Mesothelial cell of epicardium (in vitro differentiated cells): ENCODE results near the gene NCK2. TPM values are rescaled to one million over a fixed set of nuclear protein-coding genes. Genes with fewer than 3 reads are reported as not detected.

Experiments
- DNase-seq, 2 experiments: peaks; one replicate each; pipeline ENCODE4 v3.0.0; 2021; ENCODE audit warnings: low spot score in 2 of 2; ENCODE audit not compliant: unreplicated experiment in 2 of 2
- H3K27ac Mint-ChIP-seq: 2 replicates; pipeline ENCODE4 v1.8.0; 2021; ENCODE audit warnings: mixed read lengths
- H3K27me3 Mint-ChIP-seq: 2 replicates; pipeline ENCODE4 v1.8.0; 2021; ENCODE audit warnings: low read depth, mixed read lengths
- H3K36me3 Mint-ChIP-seq: 2 replicates; pipeline ENCODE4 v1.8.0; 2021; ENCODE audit warnings: mixed read lengths
- H3K4me1 Mint-ChIP-seq: 2 replicates; pipeline ENCODE4 v1.8.0; 2021; ENCODE audit warnings: mixed read lengths
- H3K4me3 Mint-ChIP-seq: 2 replicates; pipeline ENCODE4 v1.8.0; 2021; ENCODE audit warnings: mild to moderate bottlenecking, moderate library complexity, mixed read lengths
- H3K9me3 Mint-ChIP-seq: 2 replicates; pipeline ENCODE4 v1.8.0; 2021; ENCODE audit warnings: mixed read lengths
- CTCF ChIP-seq: fragments of 200-600 bp; sonication (generic); IDR thresholded peaks from one replicate; pipeline ENCODE4 v1.5.0; 2021; ENCODE audit warnings: antibody characterized with exemption; ENCODE audit not compliant: unreplicated experiment
- total RNA-seq: library from RNA; stranded (reverse); gene quantifications from 3 replicates; pipeline ENCODE4 v1.2.1, GENCODE V29; 2021

NCK2 gene
- total RNA-seq, 1 donor from 2014 or later = 59.5 TPM

GRCh38 chr2:105731511-105731910, 13.2 kb upstream of the NCK2 start:
- peaks cover 14% of the 10 kb centered on the region for H3K9me3 Mint-ChIP-seq
- H3K4me1 Mint-ChIP-seq = peaks cover 4% of the 10 kb centered on the region
- TF ChIP-seq CTCF = no peak
- peaks cover 35% of the 10 kb centered on the region for H3K27me3 Mint-ChIP-seq
- no peaks in the 10 kb centered on the region for H3K36me3 Mint-ChIP-seq
- no peak for DNase-seq
- no peak overlapping the region for H3K27ac Mint-ChIP-seq
- no peak overlapping the region for H3K4me3 Mint-ChIP-seq

DNA sequence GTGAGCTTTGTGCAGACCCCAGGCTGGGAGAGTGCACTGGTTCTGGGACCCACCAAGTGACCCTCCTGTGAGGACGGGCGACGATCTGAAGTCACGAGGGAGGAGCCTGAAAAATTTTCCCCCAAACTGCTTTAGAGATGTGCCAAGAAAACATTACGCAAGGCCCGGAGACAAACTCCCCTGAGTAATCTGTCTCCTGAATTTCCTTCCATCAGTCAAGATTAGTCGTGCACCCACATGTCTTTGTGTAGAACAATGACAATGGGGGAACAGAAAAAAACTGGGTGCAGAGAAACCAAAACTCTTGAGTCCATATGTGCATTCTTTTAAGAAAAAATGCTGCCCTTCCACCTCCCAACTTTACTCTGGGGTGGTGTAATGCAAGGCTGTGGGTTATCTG, 12.6 kb upstream of the NCK2 start:
- no peak overlapping the region for H3K4me3 Mint-ChIP-seq
- peaks cover 4% of the 10 kb centered on the region for H3K4me1 Mint-ChIP-seq
- H3K9me3 Mint-ChIP-seq = peaks cover 10% of the 10 kb centered on the region
- H3K27me3 Mint-ChIP-seq = peaks cover 31% of the 10 kb centered on the region
- no peaks in the 10 kb centered on the region for H3K36me3 Mint-ChIP-seq
- peak in 1 of 2 experiments; percentile 21 for DNase-seq
- TF ChIP-seq CTCF = no peak
- H3K27ac Mint-ChIP-seq = no peak overlapping the region

DNA sequence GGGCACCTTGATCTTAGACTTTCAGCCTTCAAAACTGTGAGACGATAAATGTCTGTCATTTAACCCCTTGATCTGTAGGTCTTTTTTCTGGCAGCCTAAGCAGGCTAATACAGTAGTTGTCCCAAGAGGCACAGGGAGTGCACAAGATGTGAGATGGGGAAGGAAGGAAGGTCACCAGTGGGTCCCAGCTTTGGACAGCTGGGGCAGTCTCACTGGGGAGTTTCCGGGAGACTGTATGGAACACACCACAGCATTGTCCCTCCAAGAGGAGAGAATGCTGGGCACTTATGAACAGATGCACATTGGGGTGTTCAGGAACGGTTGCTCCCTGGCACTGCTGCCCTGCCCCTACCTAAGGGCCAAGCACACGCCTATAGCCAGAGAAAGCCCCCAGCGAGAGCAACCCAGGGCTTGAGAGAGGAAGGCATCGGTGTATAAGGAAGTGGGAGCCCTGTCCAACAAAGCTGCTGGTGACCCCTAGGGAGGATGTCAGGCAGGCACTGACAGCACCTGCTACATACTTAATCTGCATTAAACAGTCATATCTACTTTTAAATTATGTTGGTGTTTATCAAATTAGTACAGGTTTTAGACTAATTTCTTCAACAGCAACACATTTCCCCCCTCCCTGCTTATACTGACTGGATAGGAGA, 11.6 kb upstream of the NCK2 start:
- peaks cover 4% of the 10 kb centered on the region for H3K4me1 Mint-ChIP-seq
- TF ChIP-seq CTCF = no peak
- no peak overlapping the region for H3K27ac Mint-ChIP-seq
- H3K36me3 Mint-ChIP-seq = no peaks in the 10 kb centered on the region
- peaks cover 31% of the 10 kb centered on the region for H3K27me3 Mint-ChIP-seq
- no peak for DNase-seq
- H3K4me3 Mint-ChIP-seq = no peak overlapping the region
- H3K9me3 Mint-ChIP-seq = peaks cover 10% of the 10 kb centered on the region

- Mint-ChIP-seq H3K9me3 (peaks cover 10% of the 10 kb centered on the region), H3K4me1 (peaks cover 4% of the 10 kb centered on the region), H3K4me3 (no peak overlapping the region), H3K27me3 (peaks cover 31% of the 10 kb centered on the region), H3K36me3 (no peaks in the 10 kb centered on the region), H3K27ac (no peak overlapping the region)
- DNase-seq = no peak
- TF ChIP-seq CTCF = no peak
These were observed 10.8 kb upstream of the NCK2 start for GRCh38 chr2:105733875-105734274.

DNA sequence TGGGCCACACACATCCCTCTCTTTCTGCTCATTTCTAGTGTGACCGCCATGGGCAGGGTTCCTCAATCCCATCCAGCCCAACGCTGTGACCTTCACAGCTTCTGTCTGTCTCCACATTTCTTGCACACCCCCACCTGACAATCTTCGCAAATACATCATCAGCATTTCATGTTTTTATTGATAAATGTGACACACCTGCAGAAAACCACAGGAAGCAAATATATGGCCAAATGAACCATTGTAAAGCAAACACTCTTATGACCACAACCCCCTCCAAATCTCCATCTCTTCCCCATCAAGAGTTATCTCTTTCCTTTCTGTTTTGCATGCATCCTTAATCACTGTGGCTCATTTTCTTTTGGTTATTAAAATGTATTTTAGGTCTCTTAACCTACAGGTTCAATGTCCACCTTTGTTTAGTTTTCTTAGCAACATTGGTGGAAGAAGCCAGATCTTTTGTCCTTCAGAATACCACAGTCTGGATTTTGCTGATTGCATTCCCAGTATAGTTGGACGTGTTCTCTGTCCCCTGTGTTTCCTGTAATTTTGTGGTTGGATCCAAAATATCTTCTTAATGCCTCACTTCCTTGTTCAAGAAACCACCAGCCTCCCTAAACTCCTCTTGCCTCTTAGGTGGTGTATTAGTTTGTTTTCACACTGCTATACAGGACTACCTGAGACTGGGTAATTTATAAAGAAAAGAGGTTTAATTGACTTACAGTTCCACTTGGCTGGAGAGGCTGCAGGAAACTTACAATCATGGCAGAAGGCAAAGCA, 9.8 kb upstream of the NCK2 start:
- Mint-ChIP-seq H3K36me3 (no peaks in the 10 kb centered on the region), H3K4me1 (peaks cover 13% of the 10 kb centered on the region), H3K9me3 (peaks cover 8% of the 10 kb centered on the region), H3K27ac (no peak overlapping the region), H3K27me3 (peaks cover 31% of the 10 kb centered on the region), H3K4me3 (no peak overlapping the region)
- peak in 1 of 2 experiments; percentile 24 for DNase-seq
- TF ChIP-seq CTCF = no peak
